Measurements from ENCODE around the gene BBC3.
"Not testable (repeated sequence)": the region's sequence is repeated elsewhere in the genome, so short reads cannot be mapped to it uniquely, and the experiment has no call there.

Gene BBC3

DNA sequence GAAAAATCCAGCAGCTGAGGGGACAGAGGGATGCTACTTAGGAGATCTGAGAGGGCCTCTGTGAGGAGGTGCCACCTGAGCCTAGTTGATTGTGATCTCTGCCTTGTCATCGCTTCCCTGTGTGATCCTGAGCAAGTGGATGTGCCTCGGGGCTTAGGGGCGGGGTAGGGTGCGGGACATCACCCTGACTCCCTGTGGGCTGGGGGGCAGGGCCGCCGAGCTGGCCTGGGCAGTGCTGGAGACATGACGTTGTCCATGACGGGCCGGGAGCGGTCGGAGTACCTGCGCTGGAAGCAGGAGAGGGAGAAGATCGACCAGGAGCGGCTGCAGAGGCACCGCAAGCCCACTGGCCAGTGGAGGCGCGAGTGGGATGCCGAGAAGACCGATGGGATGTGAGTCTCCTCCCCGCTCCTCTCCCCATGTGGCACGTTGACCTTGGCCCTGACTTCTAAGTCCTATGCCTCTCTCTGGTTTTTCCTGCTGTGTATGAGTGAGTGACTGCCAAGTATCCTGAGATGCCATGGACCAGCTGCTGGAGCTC is 35.5 kb upstream of the BBC3 start:
- H2AFZ ChIP-seq (ENCODE audit: low read depth, low read length, severe bottlenecking): no peak overlapping the region
- no peak overlapping the region for H3K9ac ChIP-seq (ENCODE audit: low read length)
- no peaks in the 10 kb centered on the region for H3F3A ChIP-seq (ENCODE audit: insufficient read depth)
- H3K4me2 ChIP-seq (ENCODE audit: low read depth, low read length, poor library complexity, severe bottlenecking): no peak overlapping the region
- H3K36me3 ChIP-seq (ENCODE audit: low read length): no peaks in the 10 kb centered on the region
- no peaks in the 10 kb centered on the region for H3K9me3 ChIP-seq (ENCODE audit: insufficient read depth, low read length)
- H3K27me3 ChIP-seq (ENCODE audit: low read length): no peaks in the 10 kb centered on the region
- no peak overlapping the region for H3K4me3 ChIP-seq (ENCODE audit: insufficient read depth, low read length, poor library complexity, severe bottlenecking)
- H4K20me1 ChIP-seq (ENCODE audit: low read depth, low read length): no peaks in the 10 kb centered on the region
- H3K9me2 ChIP-seq (replicated peaks; ENCODE audit: insufficient read depth, low read length): no peaks in the 10 kb centered on the region
- no peak overlapping the region for H3K27ac ChIP-seq (ENCODE audit: low read depth, low read length)
- H3K79me2 ChIP-seq (ENCODE audit: insufficient read depth, low read length): no peaks in the 10 kb centered on the region
- no peak for TF ChIP-seq CTCF (IDR thresholded peaks at IDR 0.05; ENCODE audit: insufficient read depth, low read length, poor library complexity, severe bottlenecking)
- no peak for TF ChIP-seq EZH2phosphoT487 (conservative IDR thresholded peaks at IDR 0.05; ENCODE audit: low read length)

DNA sequence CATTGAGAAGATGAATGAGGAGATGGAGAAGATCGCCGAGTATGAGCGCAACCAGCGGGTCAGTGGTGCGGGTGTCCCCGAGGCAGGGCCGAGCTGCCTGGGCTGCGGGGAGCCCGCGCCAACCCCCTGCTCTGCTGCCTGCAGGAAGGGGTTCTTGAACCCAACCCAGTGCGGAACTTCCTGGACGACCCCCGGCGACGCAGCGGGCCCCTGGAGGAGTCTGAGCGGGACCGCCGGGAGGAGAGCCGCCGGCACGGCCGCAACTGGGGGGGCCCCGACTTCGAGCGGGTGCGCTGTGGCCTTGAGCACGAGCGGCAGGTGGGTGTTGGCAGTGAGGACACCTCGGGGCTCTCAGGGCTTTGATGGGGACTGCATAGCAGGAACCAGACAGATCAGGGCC is 33.6 kb upstream of the BBC3 start:
- H3K27ac ChIP-seq (ENCODE audit: low read depth, low read length): no peak overlapping the region
- no peaks in the 10 kb centered on the region for H3K36me3 ChIP-seq (ENCODE audit: low read length)
- H3K79me2 ChIP-seq (ENCODE audit: insufficient read depth, low read length): no peaks in the 10 kb centered on the region
- H3K4me3 ChIP-seq (ENCODE audit: insufficient read depth, low read length, poor library complexity, severe bottlenecking): no peak overlapping the region
- no peak overlapping the region for H2AFZ ChIP-seq (ENCODE audit: low read depth, low read length, severe bottlenecking)
- no peaks in the 10 kb centered on the region for H4K20me1 ChIP-seq (ENCODE audit: low read depth, low read length)
- no peaks in the 10 kb centered on the region for H3K9me2 ChIP-seq (replicated peaks; ENCODE audit: insufficient read depth, low read length)
- TF ChIP-seq EZH2phosphoT487 (conservative IDR thresholded peaks at IDR 0.05; ENCODE audit: low read length) (no peak), CTCF (IDR thresholded peaks at IDR 0.05; ENCODE audit: insufficient read depth, low read length, poor library complexity, severe bottlenecking) (no peak)
- no peak overlapping the region for H3K9ac ChIP-seq (ENCODE audit: low read length)
- no peaks in the 10 kb centered on the region for H3F3A ChIP-seq (ENCODE audit: insufficient read depth)
- H3K27me3 ChIP-seq (ENCODE audit: low read length): no peaks in the 10 kb centered on the region
- no peak overlapping the region for H3K4me2 ChIP-seq (ENCODE audit: low read depth, low read length, poor library complexity, severe bottlenecking)
- no peaks in the 10 kb centered on the region for H3K9me3 ChIP-seq (ENCODE audit: insufficient read depth, low read length)

GRCh38 chr19:47261946-47262793 is 31.2 kb upstream of the BBC3 start:
- H3K4me3 ChIP-seq (ENCODE audit: insufficient read depth, low read length, poor library complexity, severe bottlenecking); H3F3A ChIP-seq (ENCODE audit: insufficient read depth); H3K9me2 ChIP-seq (replicated peaks; ENCODE audit: insufficient read depth, low read length); H3K9me3 ChIP-seq (ENCODE audit: insufficient read depth, low read length); H3K4me2 ChIP-seq (ENCODE audit: low read depth, low read length, poor library complexity, severe bottlenecking); H3K9ac ChIP-seq (ENCODE audit: low read length); H2AFZ ChIP-seq (ENCODE audit: low read depth, low read length, severe bottlenecking); H3K36me3 ChIP-seq (ENCODE audit: low read length); H3K27me3 ChIP-seq (ENCODE audit: low read length); H4K20me1 ChIP-seq (ENCODE audit: low read depth, low read length); H3K79me2 ChIP-seq (ENCODE audit: insufficient read depth, low read length): not testable (repeated sequence)
- peak overlapping the region; percentile 65 for H3K27ac ChIP-seq (ENCODE audit: low read depth, low read length)

DNA sequence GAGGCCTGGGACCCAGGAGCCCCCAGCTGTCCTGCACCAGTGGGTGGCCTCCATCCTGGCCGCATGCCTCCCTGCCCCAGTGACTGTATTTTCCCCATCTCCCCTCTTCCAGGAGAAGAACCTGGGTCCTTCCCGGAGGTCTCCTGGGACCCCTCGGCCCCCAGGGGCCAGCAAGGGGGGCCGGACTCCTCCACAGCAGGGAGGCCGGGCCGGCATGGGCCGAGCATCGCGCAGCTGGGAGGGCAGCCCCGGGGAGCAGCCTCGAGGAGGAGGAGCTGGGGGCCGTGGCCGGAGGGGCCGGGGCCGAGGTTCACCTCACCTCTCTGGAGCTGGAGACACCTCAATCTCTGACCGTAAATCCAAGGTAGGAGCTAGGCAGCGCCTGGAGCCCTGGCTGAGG is 29.5 kb upstream of the BBC3 start:
- no peak overlapping the region for H2AFZ ChIP-seq (ENCODE audit: low read depth, low read length, severe bottlenecking)
- H3K4me2 ChIP-seq (ENCODE audit: low read depth, low read length, poor library complexity, severe bottlenecking): no peak overlapping the region
- no peaks in the 10 kb centered on the region; the same call in 1 of the 2 replicates for H3F3A ChIP-seq (ENCODE audit: insufficient read depth)
- TF ChIP-seq CTCF (IDR thresholded peaks at IDR 0.05; ENCODE audit: insufficient read depth, low read length, poor library complexity, severe bottlenecking) (no peak), EZH2phosphoT487 (conservative IDR thresholded peaks at IDR 0.05; ENCODE audit: low read length) (no peak)
- no peak overlapping the region for H3K4me3 ChIP-seq (ENCODE audit: insufficient read depth, low read length, poor library complexity, severe bottlenecking)
- H3K27me3 ChIP-seq (ENCODE audit: low read length): no peaks in the 10 kb centered on the region
- H3K36me3 ChIP-seq (ENCODE audit: low read length): no peaks in the 10 kb centered on the region
- H3K27ac ChIP-seq (ENCODE audit: low read depth, low read length): no peak overlapping the region
- no peaks in the 10 kb centered on the region for H3K79me2 ChIP-seq (ENCODE audit: insufficient read depth, low read length)
- no peaks in the 10 kb centered on the region for H3K9me3 ChIP-seq (ENCODE audit: insufficient read depth, low read length)
- no peaks in the 10 kb centered on the region for H3K9me2 ChIP-seq (replicated peaks; ENCODE audit: insufficient read depth, low read length)
- no peaks in the 10 kb centered on the region; the same call in 1 of the 2 replicates for H4K20me1 ChIP-seq (ENCODE audit: low read depth, low read length)
- H3K9ac ChIP-seq (ENCODE audit: low read length): no peak overlapping the region

All from SU-DHL-6 (cell line).